SK-N-SH treated with all-trans-retinoic acid at 6 μM for 48 hours (cell line): Measurements from ENCODE around the gene RALGAPB.

ENCODE experiments used
- ARNTL ChIP-seq: fragments of 450-650 bp; formaldehyde crosslinking; IDR thresholded peaks from 2 replicates; pipeline ENCODE4 v1.5.0; 2020; ENCODE audit warnings: low read depth, mild to moderate bottlenecking, moderate library complexity, borderline replicate concordance
- BACH2 ChIP-seq: fragments of 250-450 bp; sonication (Bioruptor Pico); IDR thresholded peaks from 2 replicates; pipeline ENCODE4 v1.9.0; 2021; ENCODE audit warnings: mild to moderate bottlenecking, borderline replicate concordance
- CREB5 ChIP-seq: fragments of 250-450 bp; sonication (Bioruptor Pico); IDR thresholded peaks from 2 replicates; pipeline ENCODE4 v1.5.1; 2020; ENCODE audit warnings: low read depth, mild to moderate bottlenecking, moderate library complexity
- OSR1 ChIP-seq: fragments of 250-450 bp; sonication (Bioruptor Pico); IDR thresholded peaks from 2 replicates; pipeline ENCODE4 v1.8.0; 2022; ENCODE audit warnings: moderate library complexity, mild to moderate bottlenecking, inconsistent platforms
- SNAI2 ChIP-seq: fragments of 250-450 bp; sonication (Bioruptor Pico); IDR thresholded peaks from 2 replicates; pipeline ENCODE4 v1.5.0; 2020; ENCODE audit warnings: mild to moderate bottlenecking, moderate library complexity
- ZFP30 ChIP-seq: fragments of 450-650 bp; formaldehyde crosslinking; IDR thresholded peaks from 2 replicates; pipeline ENCODE4 v1.5.0; 2022; ENCODE audit warnings: mild to moderate bottlenecking, moderate library complexity
- ZNF70 ChIP-seq: fragments of 450-650 bp; formaldehyde crosslinking; IDR thresholded peaks from 2 replicates; pipeline ENCODE4 v1.5.0; 2020; ENCODE audit warnings: mild to moderate bottlenecking, moderate library complexity
- TF ChIP-seq, protein P1 (sequence below): fragments of 250-450 bp; sonication (Bioruptor Pico); IDR thresholded peaks from 2 replicates; pipeline ENCODE4 v1.8.0; 2020; ENCODE audit warnings: mild to moderate bottlenecking, moderate library complexity, borderline replicate concordance

- TF ChIP-seq BACH2 (CRISPR knock-in tag): no peak
- TF ChIP-seq, protein P1, sequence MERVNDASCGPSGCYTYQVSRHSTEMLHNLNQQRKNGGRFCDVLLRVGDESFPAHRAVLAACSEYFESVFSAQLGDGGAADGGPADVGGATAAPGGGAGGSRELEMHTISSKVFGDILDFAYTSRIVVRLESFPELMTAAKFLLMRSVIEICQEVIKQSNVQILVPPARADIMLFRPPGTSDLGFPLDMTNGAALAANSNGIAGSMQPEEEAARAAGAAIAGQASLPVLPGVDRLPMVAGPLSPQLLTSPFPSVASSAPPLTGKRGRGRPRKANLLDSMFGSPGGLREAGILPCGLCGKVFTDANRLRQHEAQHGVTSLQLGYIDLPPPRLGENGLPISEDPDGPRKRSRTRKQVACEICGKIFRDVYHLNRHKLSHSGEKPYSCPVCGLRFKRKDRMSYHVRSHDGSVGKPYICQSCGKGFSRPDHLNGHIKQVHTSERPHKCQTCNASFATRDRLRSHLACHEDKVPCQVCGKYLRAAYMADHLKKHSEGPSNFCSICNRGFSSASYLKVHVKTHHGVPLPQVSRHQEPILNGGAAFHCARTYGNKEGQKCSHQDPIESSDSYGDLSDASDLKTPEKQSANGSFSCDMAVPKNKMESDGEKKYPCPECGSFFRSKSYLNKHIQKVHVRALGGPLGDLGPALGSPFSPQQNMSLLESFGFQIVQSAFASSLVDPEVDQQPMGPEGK (CRISPR knock-in tag): no peak
- no peak for TF ChIP-seq ARNTL (CRISPR knock-in tag)
- no peak for TF ChIP-seq ZNF70 (CRISPR knock-in tag)
- TF ChIP-seq ZFP30 (CRISPR knock-in tag): no peak
- no peak for TF ChIP-seq OSR1 (CRISPR knock-in tag)
- TF ChIP-seq SNAI2: no peak
- no peak for TF ChIP-seq CREB5
Observed at GRCh38 chr20:38429301-38429700, 43.3 kb upstream of the RALGAPB start.
